HepG2 (cell line): Measurements from ENCODE around the gene GHRL. TPM values are rescaled to one million over a fixed set of nuclear protein-coding genes. Genes with fewer than 3 reads are reported as not detected.

Experiments used
- ARID4A ChIP-seq: sonication (generic); formaldehyde crosslinking; IDR thresholded peaks from 2 replicates; pipeline ENCODE4 v1.5.0; 2020; ENCODE audit warnings: mild to moderate bottlenecking, missing genetic modification reagents, borderline replicate concordance
- EEA1 ChIP-seq: sonication (generic); formaldehyde crosslinking; IDR thresholded peaks from 2 replicates; pipeline ENCODE4 v1.5.1; 2020; ENCODE audit warnings: mild to moderate bottlenecking, missing genetic modification reagents, borderline replicate concordance
- FOXO4 ChIP-seq: sonication (generic); formaldehyde crosslinking; conservative IDR thresholded peaks from 2 replicates; pipeline ENCODE4 v1.8.1; 2023; ENCODE audit warnings: missing genetic modification reagents
- NBN ChIP-seq: fragments of 450-650 bp; conservative IDR thresholded peaks from 2 replicates; pipeline ENCODE4 v1.6.1; 2017
- RAD21 ChIP-seq: fragments of 450-650 bp; formaldehyde crosslinking; IDR thresholded peaks from 2 replicates; pipeline ENCODE4 v1.5.0; 2020; ENCODE audit warnings: mild to moderate bottlenecking
- RELA ChIP-seq: sonication (generic); formaldehyde crosslinking; IDR thresholded peaks from 2 replicates; pipeline ENCODE4 v1.4.0; 2020; ENCODE audit warnings: missing genetic modification reagents
- SAP130 ChIP-seq: IDR thresholded peaks from 2 replicates; pipeline ENCODE4 v1.6.1; 2016; ENCODE audit warnings: low read depth
- TIGD3 ChIP-seq: sonication (generic); formaldehyde crosslinking; IDR thresholded peaks from 2 replicates; pipeline ENCODE4 v1.5.1; 2020; ENCODE audit warnings: mild to moderate bottlenecking, missing genetic modification reagents, borderline replicate concordance
- YEATS2 ChIP-seq: sonication (generic); formaldehyde crosslinking; IDR thresholded peaks from 2 replicates; pipeline ENCODE4 v1.4.0; 2020; ENCODE audit warnings: missing genetic modification reagents, borderline replicate concordance
- ZFP36L1 ChIP-seq: sonication (generic); formaldehyde crosslinking; IDR thresholded peaks from 2 replicates; pipeline ENCODE4 v1.8.0; 2022; ENCODE audit warnings: mild to moderate bottlenecking, missing genetic modification reagents, moderate library complexity
- ZNF44 ChIP-seq: sonication (generic); formaldehyde crosslinking; IDR thresholded peaks from 2 replicates; pipeline ENCODE4 v1.5.1; 2020; ENCODE audit warnings: mild to moderate bottlenecking, missing genetic modification reagents
- ZNF790 ChIP-seq: sonication (generic); formaldehyde crosslinking; IDR thresholded peaks from 2 replicates; pipeline ENCODE4 v1.8.0; 2022; ENCODE audit warnings: missing genetic modification reagents, mild to moderate bottlenecking, borderline replicate concordance
- ZNF879 ChIP-seq: sonication (generic); formaldehyde crosslinking; IDR thresholded peaks from 2 replicates; pipeline ENCODE4 v1.8.1; 2023; ENCODE audit warnings: missing genetic modification reagents
- ZSCAN31 ChIP-seq: sonication (generic); formaldehyde crosslinking; IDR thresholded peaks from 2 replicates; pipeline ENCODE4 v1.5.0; 2020; ENCODE audit warnings: low read depth, mild to moderate bottlenecking, missing genetic modification reagents
- polyA plus RNA-seq, 8 experiments: library from polyadenylated mRNA; depleted of rRNA in 3 of 8; stranded (reverse) in 7 of 8; unstranded in 1 of 8; fragments of >200 nt; fragmentation: Illumina TruSeq in 4 of 8; extraction: Trizol in 4 of 8; gene quantifications; 2 replicates each; pipeline versions ENCODE4 v1.2.1 to v1.2.3, GENCODE V29; 2011 to 2016; ENCODE audit warnings: low read depth in 4 of 8, missing spikeins in 1 of 8, mixed read lengths in 1 of 8; ENCODE audit not compliant: insufficient read depth in 1 of 8
- total RNA-seq, 5 experiments: library from RNA; depleted of rRNA; stranded (reverse); fragments of >200 nt; fragmentation: Illumina TruSeq; extraction: Trizol; gene quantifications; 2 replicates each; pipeline ENCODE4 v1.2.3, GENCODE V29; 2016; ENCODE audit warnings: low read depth in 1 of 5
- TF ChIP-seq, protein P1 (sequence below): sonication (generic); formaldehyde crosslinking; IDR thresholded peaks from 2 replicates; pipeline ENCODE4 v1.9.0; 2021; ENCODE audit warnings: missing genetic modification reagents, borderline replicate concordance
- TF ChIP-seq, protein P2 (sequence below): sonication (generic); formaldehyde crosslinking; IDR thresholded peaks from 2 replicates; pipeline ENCODE4 v1.5.1; 2020; ENCODE audit warnings: mild to moderate bottlenecking, missing genetic modification reagents, moderate library complexity

The GHRL gene
- total and polyA plus RNA-seq, 2 of the 13 experiments (the other 11 are each of a cell fraction or from before 2014, with no cell fraction given), result 0.09 TPM; not detected in 1

DNA sequence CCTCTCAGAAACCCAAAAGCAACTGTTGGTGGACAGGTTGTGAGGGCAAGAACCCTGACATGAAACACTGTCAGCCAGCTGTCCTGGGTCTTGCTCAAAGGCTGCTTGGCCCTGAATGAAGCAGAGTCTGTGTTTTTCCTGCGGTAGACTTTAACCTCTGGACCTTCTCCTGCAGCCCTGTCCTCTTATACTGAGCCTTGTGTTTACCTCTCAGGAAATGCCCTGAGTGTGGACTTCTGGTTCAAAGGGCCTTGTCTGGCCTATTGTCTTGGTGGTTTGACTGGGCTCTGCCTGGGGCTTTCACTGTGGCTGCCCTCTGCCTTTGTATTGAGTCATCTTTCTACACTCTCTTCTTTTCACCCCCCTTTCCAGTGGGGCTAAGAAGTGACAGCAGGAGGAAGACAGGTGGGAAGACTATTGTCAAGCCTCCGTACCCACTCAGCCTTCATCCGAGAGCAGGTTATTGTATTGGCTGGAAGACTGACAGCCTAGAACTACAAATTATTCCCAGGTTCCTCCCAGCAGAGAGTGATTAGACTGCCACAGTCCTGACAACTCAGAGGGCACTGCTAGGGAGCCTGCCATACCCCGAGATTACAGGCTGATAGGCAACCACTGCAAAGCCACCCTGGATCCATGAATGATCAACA is 24.7 kb upstream of the GHRL start (continued):
- TF ChIP-seq ZNF44 (CRISPR knock-in tag) (no peak), FOXO4 (CRISPR knock-in tag) (no peak), EEA1 (CRISPR knock-in tag) (no peak), NBN (no peak), ZFP36L1 (CRISPR knock-in tag) (no peak), SAP130 (CRISPR knock-in tag) (peak; percentile 89), ZNF790 (CRISPR knock-in tag) (no peak), TIGD3 (CRISPR knock-in tag) (no peak), ZNF879 (CRISPR knock-in tag) (no peak), RAD21 (no peak), YEATS2 (CRISPR knock-in tag) (no peak; the same call in 1 of the 2 replicates), RELA (CRISPR knock-in tag) (no peak), ARID4A (CRISPR knock-in tag) (peak; percentile 58; the same call in 1 of the 2 replicates), ZSCAN31 (CRISPR knock-in tag) (no peak)
- TF ChIP-seq, protein P1, sequence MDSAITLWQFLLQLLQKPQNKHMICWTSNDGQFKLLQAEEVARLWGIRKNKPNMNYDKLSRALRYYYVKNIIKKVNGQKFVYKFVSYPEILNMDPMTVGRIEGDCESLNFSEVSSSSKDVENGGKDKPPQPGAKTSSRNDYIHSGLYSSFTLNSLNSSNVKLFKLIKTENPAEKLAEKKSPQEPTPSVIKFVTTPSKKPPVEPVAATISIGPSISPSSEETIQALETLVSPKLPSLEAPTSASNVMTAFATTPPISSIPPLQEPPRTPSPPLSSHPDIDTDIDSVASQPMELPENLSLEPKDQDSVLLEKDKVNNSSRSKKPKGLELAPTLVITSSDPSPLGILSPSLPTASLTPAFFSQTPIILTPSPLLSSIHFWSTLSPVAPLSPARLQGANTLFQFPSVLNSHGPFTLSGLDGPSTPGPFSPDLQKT (CRISPR knock-in tag), result no peak
- TF ChIP-seq, protein P2, sequence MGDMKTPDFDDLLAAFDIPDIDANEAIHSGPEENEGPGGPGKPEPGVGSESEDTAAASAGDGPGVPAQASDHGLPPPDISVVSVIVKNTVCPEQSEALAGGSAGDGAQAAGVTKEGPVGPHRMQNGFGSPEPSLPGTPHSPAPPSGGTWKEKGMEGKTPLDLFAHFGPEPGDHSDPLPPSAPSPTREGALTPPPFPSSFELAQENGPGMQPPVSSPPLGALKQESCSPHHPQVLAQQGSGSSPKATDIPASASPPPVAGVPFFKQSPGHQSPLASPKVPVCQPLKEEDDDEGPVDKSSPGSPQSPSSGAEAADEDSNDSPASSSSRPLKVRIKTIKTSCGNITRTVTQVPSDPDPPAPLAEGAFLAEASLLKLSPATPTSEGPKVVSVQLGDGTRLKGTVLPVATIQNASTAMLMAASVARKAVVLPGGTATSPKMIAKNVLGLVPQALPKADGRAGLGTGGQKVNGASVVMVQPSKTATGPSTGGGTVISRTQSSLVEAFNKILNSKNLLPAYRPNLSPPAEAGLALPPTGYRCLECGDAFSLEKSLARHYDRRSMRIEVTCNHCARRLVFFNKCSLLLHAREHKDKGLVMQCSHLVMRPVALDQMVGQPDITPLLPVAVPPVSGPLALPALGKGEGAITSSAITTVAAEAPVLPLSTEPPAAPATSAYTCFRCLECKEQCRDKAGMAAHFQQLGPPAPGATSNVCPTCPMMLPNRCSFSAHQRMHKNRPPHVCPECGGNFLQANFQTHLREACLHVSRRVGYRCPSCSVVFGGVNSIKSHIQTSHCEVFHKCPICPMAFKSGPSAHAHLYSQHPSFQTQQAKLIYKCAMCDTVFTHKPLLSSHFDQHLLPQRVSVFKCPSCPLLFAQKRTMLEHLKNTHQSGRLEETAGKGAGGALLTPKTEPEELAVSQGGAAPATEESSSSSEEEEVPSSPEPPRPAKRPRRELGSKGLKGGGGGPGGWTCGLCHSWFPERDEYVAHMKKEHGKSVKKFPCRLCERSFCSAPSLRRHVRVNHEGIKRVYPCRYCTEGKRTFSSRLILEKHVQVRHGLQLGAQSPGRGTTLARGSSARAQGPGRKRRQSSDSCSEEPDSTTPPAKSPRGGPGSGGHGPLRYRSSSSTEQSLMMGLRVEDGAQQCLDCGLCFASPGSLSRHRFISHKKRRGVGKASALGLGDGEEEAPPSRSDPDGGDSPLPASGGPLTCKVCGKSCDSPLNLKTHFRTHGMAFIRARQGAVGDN, result no peak; the same call in 1 of the 2 replicates
